Activated CD4-positive, CD25-positive, alpha-beta regulatory T cell (primary cell): ENCODE measurements around the gene IWS1.

Source experiments
- DNase-seq, 4 experiments: peaks; one replicate each; lab custom pipeline; 2025; lab: John Stamatoyannopoulos, UW

IWS1 gene

GRCh38 chr2:127490283-127490682 is 36.0 kb downstream of the IWS1 start:
- DNase-seq, result no peak

DNA sequence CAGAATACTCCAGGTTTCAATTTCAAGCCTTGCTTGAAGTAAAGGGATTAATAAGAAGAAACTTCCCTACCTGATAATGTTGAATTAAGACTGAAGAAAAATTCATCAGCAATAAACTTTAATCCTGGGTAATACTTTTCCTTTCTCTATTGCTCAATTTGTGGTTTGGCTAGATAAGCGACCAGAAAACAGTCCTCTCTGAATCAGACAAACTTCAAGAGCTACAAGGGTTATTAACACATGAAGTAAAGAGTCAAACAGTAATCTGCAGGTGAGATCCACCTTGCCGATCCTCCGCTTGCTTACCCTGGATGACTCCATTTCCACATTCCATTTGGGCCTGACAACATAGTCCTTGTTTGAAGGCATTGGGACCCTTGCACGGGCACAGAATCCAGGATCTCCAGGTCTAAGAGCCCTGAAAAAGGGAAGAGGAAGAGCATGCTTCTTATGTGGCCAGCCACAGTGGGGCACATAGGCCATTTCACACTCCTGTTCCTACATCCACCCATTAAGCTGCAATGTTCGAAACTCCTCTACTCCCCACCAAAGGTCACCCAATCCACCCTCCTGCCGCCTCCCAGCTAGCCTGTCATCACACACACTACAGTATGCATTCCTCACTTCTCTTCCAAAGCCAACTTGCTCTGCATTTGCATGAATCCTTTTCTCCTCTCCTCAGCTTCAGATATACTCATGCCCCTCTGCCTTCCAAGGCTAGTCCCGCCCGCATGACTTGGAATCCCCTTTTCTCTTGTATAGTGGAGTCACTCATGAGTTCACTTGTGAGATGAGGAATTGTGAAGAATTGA is 39.8 kb downstream of the IWS1 start:
- no peak for DNase-seq

DNA sequence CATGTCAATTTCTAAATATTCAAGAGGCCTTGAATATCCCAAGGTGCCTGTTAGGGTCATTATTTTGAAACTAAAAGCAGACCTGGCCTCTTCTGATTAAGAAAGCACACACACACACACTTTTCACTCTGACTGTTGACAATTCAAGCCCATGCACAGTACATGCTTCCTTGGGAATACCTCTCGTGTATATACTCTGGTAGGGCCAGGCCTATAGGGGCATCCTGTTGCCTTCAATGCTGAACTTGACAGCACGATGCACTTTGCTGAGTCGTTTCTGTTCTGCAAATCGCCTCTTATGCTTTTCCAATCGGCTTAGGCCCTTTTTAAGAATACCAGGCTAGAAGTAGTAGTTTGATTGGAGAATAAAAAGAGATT is 40.6 kb downstream of the IWS1 start:
- DNase-seq, result no peak

DNA sequence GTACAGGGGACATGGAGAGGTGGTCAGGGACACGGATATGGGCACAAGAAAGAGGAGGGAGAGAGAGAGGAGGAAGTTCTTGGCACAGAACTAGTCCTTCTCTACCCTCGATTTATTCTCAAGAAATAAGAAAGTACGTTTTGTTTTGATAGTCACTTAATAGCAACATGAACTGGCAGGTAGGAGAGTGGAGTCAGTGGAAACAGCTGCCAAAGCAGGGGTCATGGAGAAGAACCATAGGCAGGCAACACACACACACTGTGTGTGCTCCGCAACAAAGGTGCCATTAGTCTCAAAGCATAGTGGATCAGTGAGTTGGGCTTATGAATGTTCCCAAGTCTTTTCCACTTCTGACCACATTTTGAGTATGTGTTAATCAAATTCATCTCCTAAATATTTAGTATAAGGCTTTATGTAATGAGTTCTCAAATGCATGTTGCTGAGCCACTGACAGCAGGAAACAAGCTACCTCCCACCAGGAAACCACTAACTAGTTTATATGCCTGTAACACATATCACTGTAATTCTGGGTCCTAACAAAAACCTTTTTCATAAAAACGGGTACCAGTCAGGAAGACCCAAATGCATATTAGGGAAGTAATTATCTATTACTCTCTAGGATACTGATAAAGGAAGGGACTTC is 41.1 kb downstream of the IWS1 start:
- DNase-seq, result no peak

DNA sequence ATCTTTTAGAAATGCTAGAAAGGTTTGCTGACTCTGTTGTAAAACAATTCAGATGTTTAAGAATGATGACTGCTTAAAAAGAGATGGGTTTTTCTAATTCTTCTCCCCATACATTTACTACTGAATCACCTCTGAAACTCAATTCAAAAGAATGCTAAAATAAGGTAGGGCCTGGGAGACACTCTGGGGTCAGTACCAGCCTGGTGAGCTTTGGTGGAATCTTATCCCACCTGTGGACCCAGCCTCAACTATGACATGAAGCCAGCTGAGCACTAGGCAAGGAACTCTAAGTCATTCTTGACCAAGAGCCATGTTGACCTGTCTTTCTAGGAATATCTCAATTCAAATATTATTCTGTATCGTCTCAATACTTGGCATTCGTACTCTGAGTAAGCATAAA is 44.3 kb downstream of the IWS1 start:
- no peak for DNase-seq

- no peak for DNase-seq
Observed at GRCh38 chr2:127479866-127480743, 46.2 kb downstream of the IWS1 start.

GRCh38 chr2:127479219-127479825 is 47.0 kb downstream of the IWS1 start:
- no peak for DNase-seq

DNA sequence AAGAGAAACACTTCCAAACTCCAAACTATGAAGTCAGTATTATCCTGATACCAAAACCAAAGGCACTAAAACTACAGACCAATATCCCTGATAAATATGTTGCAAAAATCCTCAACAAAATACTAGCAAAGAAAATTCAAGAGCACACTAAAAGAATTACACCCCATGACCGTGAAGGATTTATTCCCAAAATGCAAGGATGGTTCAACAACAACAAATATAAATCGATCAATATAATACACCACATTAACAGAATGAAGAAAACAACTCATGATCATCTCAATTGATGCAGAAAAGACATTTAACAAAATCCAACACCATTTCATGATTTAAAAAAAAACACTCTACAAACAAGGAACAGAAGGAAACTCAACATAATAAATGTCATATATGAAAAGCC is 50.5 kb downstream of the IWS1 start:
- no peak for DNase-seq

GRCh38 chr2:127472268-127472667 is 54.0 kb downstream of the IWS1 start:
- no peak for DNase-seq

GRCh38 chr2:127471286-127471988 is 54.9 kb downstream of the IWS1 start:
- no peak for DNase-seq

- no peak for DNase-seq
Observed at GRCh38 chr2:127469974-127470373, 56.3 kb downstream of the IWS1 start.

- DNase-seq, result no peak
Observed at GRCh38 chr2:127469051-127469450, 57.2 kb downstream of the IWS1 start.

GRCh38 chr2:127465258-127465657 is 61.0 kb downstream of the IWS1 start:
- no peak for DNase-seq

- DNase-seq, result no peak
Observed at GRCh38 chr2:127464470-127465257, 61.6 kb downstream of the IWS1 start.

- no peak for DNase-seq
Observed at GRCh38 chr2:127463155-127463991, 62.9 kb downstream of the IWS1 start.

GRCh38 chr2:127462461-127462860 is 63.8 kb downstream of the IWS1 start:
- no peak for DNase-seq

GRCh38 chr2:127456960-127457359 is 69.3 kb downstream of the IWS1 start:
- no peak for DNase-seq

DNA sequence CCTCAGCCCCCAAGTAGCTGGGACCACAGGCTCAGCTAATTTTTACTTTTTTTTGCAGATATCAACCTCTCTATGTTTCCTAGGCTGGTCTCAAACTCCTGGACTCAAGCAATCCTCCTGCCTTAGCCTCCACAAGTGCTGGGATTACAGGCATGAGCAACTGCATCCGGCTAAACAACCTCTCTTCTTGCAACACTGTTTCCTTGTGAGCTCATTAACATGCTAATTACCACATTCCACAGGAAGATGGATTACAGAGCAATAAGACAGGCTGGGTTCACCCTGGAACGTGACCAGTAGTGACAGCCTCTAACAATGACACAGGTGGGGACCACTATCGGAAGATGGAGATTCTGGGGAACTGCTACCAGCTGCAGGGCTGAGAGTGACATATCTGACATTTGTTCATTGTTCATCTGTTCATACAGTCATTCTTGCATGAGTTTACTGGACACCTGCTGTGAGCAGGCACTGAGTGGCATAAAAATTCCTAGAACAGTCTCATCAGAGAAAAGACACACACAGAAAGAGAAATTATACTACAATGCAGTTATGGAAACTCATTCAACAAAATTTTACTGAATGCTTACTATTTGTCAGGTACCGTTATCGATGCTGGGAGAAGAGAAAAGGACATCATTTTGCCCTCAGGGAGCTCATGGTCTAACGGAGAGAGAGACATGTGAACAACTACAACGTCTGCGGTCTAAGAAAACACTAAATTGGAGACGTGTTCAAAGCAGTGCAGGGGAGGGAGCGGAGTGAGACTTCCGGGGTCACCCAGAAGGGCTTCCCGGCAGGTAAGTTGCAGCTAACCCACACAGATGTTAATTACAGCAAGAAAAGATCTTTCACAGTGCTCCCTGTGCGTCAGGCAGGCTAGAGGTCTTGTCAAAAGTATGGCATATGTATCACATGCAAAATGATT is 70.5 kb downstream of the IWS1 start:
- no peak for DNase-seq
